ENCODE data around the gene CYP2A6.
"Not testable (repeated sequence)": the region's sequence is repeated elsewhere in the genome, so short reads cannot be mapped to it uniquely, and the experiment has no call there.

- TF ChIP-seq CTCF (conservative IDR thresholded peaks at IDR 0.05); EZH2 (IDR thresholded peaks at IDR 0.05; ENCODE audit: low read depth): not testable (repeated sequence)
Observed at GRCh38 chr19:40830741-40831140, 19.5 kb downstream of the CYP2A6 start.

Data from PC-9 (cell line).